ENCODE results near the gene SBF2. TPM values are rescaled to one million over a fixed set of nuclear protein-coding genes. Genes with fewer than 3 reads are reported as not detected.

Gene SBF2
- total RNA-seq, 2 donors from 2014 or later: 53.8 to 60.8 TPM

- Histone ChIP-seq H3K27me3 (replicated peaks; ENCODE audit: insufficient read depth) (no peaks in the 10 kb centered on the region), H3K36me3 (no peaks in the 10 kb centered on the region), H3K4me1 (ENCODE audit: control insufficient read depth in 1 of 2, low read depth in 2 of 2) (peaks cover 15 to 24% of the 10 kb centered on the region in 2 donors), H3K9me3 (no peaks in the 10 kb centered on the region), H3K4me3 (no peak overlapping the region), H3K27ac (no peak overlapping the region)
- no peak for TF ChIP-seq CTCF (IDR thresholded peaks at IDR 0.05)
- DNase-seq (ENCODE audit: low spot score): no peak
- ATAC-seq (ENCODE audit: insufficient number of reproducible peaks, low FRiP score, low read depth): no peak
These were observed 4.9 kb downstream of the SBF2 start for GRCh38 chr11:10288881-10289764.

GRCh38 chr11:10287766-10288715 lies 6.0 kb downstream of the SBF2 start:
- DNase-seq (ENCODE audit: low spot score): no peak
- ATAC-seq (ENCODE audit: insufficient number of reproducible peaks, low FRiP score, low read depth): no peak
- Histone ChIP-seq H3K4me1 (ENCODE audit: control insufficient read depth in 1 of 2, low read depth in 2 of 2) (peaks cover 15 to 21% of the 10 kb centered on the region in 2 donors), H3K36me3 (no peaks in the 10 kb centered on the region), H3K4me3 (no peak overlapping the region), H3K27me3 (replicated peaks; ENCODE audit: insufficient read depth) (no peaks in the 10 kb centered on the region), H3K27ac (no peak overlapping the region), H3K9me3 (no peaks in the 10 kb centered on the region)
- TF ChIP-seq CTCF (IDR thresholded peaks at IDR 0.05): no peak

GRCh38 chr11:10287140-10287539 lies 6.9 kb downstream of the SBF2 start:
- TF ChIP-seq CTCF (IDR thresholded peaks at IDR 0.05): no peak
- ATAC-seq (ENCODE audit: insufficient number of reproducible peaks, low FRiP score, low read depth): no peak
- no peak overlapping the region for H3K27ac ChIP-seq
- DNase-seq (ENCODE audit: low spot score): no peak
- no peak overlapping the region for H3K4me3 ChIP-seq
- H3K9me3 ChIP-seq: no peaks in the 10 kb centered on the region
- no peaks in the 10 kb centered on the region for H3K27me3 ChIP-seq (replicated peaks; ENCODE audit: insufficient read depth)
- H3K36me3 ChIP-seq: no peaks in the 10 kb centered on the region
- H3K4me1 ChIP-seq (ENCODE audit: control insufficient read depth in 1 of 2, low read depth in 2 of 2): peaks cover 10 to 12% of the 10 kb centered on the region in 2 donors

GRCh38 chr11:10285148-10285802 lies 8.7 kb downstream of the SBF2 start:
- H3K4me1 ChIP-seq (ENCODE audit: control insufficient read depth in 1 of 2, low read depth in 2 of 2): peaks cover 8 to 10% of the 10 kb centered on the region in 2 donors

More at GRCh38 chr11:10285148-10285802, 8.7 kb downstream of the SBF2 start:
- no peak for TF ChIP-seq CTCF (IDR thresholded peaks at IDR 0.05)
- no peak for DNase-seq (ENCODE audit: low spot score)
- no peak overlapping the region for H3K27ac ChIP-seq
- H3K27me3 ChIP-seq (replicated peaks; ENCODE audit: insufficient read depth): no peaks in the 10 kb centered on the region
- H3K9me3 ChIP-seq: no peaks in the 10 kb centered on the region
- no peak overlapping the region for H3K4me3 ChIP-seq
- no peak for ATAC-seq (ENCODE audit: insufficient number of reproducible peaks, low FRiP score, low read depth)
- H3K36me3 ChIP-seq: no peaks in the 10 kb centered on the region
